ENCODE measurements around the gene NF1. TPM values are rescaled to one million over a fixed set of nuclear protein-coding genes. Genes with fewer than 3 reads are reported as not detected.

NF1 gene
- total RNA-seq, 1 donor from 2014 or later = 53.7 TPM

- H3K4me3 Mint-ChIP-seq (ENCODE audit: unreplicated experiment) = no peak overlapping the region
These were observed 195.0 kb downstream of the NF1 start for GRCh38 chr17:31289790-31290189.

GRCh38 chr17:31291820-31292219 lies 197.0 kb downstream of the NF1 start:
- peaks cover 15% of the 10 kb centered on the region for H3K4me1 Mint-ChIP-seq (ENCODE audit: low read depth, unreplicated experiment)
- H3K27ac Mint-ChIP-seq (ENCODE audit: unreplicated experiment) = no peak overlapping the region
- Histone ChIP-seq H2AFZ (ENCODE audit: low read depth, low read length) (no peak overlapping the region), H3K79me2 (ENCODE audit: insufficient read depth, low read length) (no peaks in the 10 kb centered on the region), H3K27me3 (ENCODE audit: insufficient read depth, low read length) (no peaks in the 10 kb centered on the region), H3K9me3 (ENCODE audit: insufficient read depth, low read depth, low read length) (no peaks in the 10 kb centered on the region), H3K4me2 (ENCODE audit: low read length) (no peak overlapping the region), H3K9ac (ENCODE audit: low read length) (no peak overlapping the region), H3K4me3 (ENCODE audit: insufficient read depth, low read depth, low read length) (no peak overlapping the region), H3K27ac (ENCODE audit: low read depth, low read length) (no peak overlapping the region), H4K20me1 (ENCODE audit: insufficient read depth, low read length) (peaks cover 10% of the 10 kb centered on the region), H3K4me1 (ENCODE audit: insufficient read depth, low read length) (no peaks in the 10 kb centered on the region), H3K36me3 (ENCODE audit: insufficient read depth, low read length) (peaks cover 3% of the 10 kb centered on the region)
- peaks cover 6% of the 10 kb centered on the region for H3K36me3 Mint-ChIP-seq (ENCODE audit: low read depth, unreplicated experiment)
- DNase-seq (ENCODE audit: low read depth) = no peak
- TF ChIP-seq CTCF (IDR thresholded peaks at IDR 0.05; ENCODE audit: insufficient read depth, low read depth, low read length) (no peak), EZH2 (IDR thresholded peaks at IDR 0.05; ENCODE audit: insufficient read depth, low read length) (no peak)
- peak; percentile 45 for FAIRE-seq
- H3K4me3 Mint-ChIP-seq (ENCODE audit: unreplicated experiment) = no peak overlapping the region
- no peaks in the 10 kb centered on the region for H3K27me3 Mint-ChIP-seq (ENCODE audit: low read depth, unreplicated experiment)
- no peaks in the 10 kb centered on the region for H3K9me3 Mint-ChIP-seq (ENCODE audit: unreplicated experiment)

More at GRCh38 chr17:31289790-31290189, 195.0 kb downstream of the NF1 start:
- Mint-ChIP-seq H3K9me3 (ENCODE audit: unreplicated experiment) (no peaks in the 10 kb centered on the region), H3K4me1 (ENCODE audit: low read depth, unreplicated experiment) (peaks cover 11% of the 10 kb centered on the region), H3K27ac (ENCODE audit: unreplicated experiment) (no peak overlapping the region), H3K36me3 (ENCODE audit: low read depth, unreplicated experiment) (peaks cover 5% of the 10 kb centered on the region), H3K27me3 (ENCODE audit: low read depth, unreplicated experiment) (no peaks in the 10 kb centered on the region)
- no peaks in the 10 kb centered on the region for H3K4me1 ChIP-seq (ENCODE audit: insufficient read depth, low read length)
- FAIRE-seq (no peak), DNase-seq (ENCODE audit: low read depth) (no peak)
- no peak overlapping the region for H3K27ac ChIP-seq (ENCODE audit: low read depth, low read length)
- no peaks in the 10 kb centered on the region for H3K27me3 ChIP-seq (ENCODE audit: insufficient read depth, low read length)
- H3K9me3 ChIP-seq (ENCODE audit: insufficient read depth, low read depth, low read length) = no peaks in the 10 kb centered on the region
- H3K9ac ChIP-seq (ENCODE audit: low read length) = no peak overlapping the region
- no peak overlapping the region for H3K4me2 ChIP-seq (ENCODE audit: low read length)
- no peak overlapping the region for H2AFZ ChIP-seq (ENCODE audit: low read depth, low read length)
- no peak overlapping the region for H3K4me3 ChIP-seq (ENCODE audit: insufficient read depth, low read depth, low read length)
- peaks cover under 1% of the 10 kb centered on the region for H4K20me1 ChIP-seq (ENCODE audit: insufficient read depth, low read length)
- TF ChIP-seq EZH2 (IDR thresholded peaks at IDR 0.05; ENCODE audit: insufficient read depth, low read length) = no peak
- no peak for TF ChIP-seq CTCF (IDR thresholded peaks at IDR 0.05; ENCODE audit: insufficient read depth, low read depth, low read length)
- peaks cover 3% of the 10 kb centered on the region for H3K36me3 ChIP-seq (ENCODE audit: insufficient read depth, low read length)
- H3K79me2 ChIP-seq (ENCODE audit: insufficient read depth, low read length) = no peaks in the 10 kb centered on the region

GRCh38 chr17:31293581-31293980 lies 198.8 kb downstream of the NF1 start:
- no peak for TF ChIP-seq CTCF (IDR thresholded peaks at IDR 0.05; ENCODE audit: insufficient read depth, low read depth, low read length)
- no peak for TF ChIP-seq EZH2 (IDR thresholded peaks at IDR 0.05; ENCODE audit: insufficient read depth, low read length)
- H3K4me2 ChIP-seq (ENCODE audit: low read length) = no peak overlapping the region
- H2AFZ ChIP-seq (ENCODE audit: low read depth, low read length) = no peak overlapping the region
- H3K9ac ChIP-seq (ENCODE audit: low read length) = no peak overlapping the region
- peaks cover 6% of the 10 kb centered on the region for H3K36me3 Mint-ChIP-seq (ENCODE audit: low read depth, unreplicated experiment)
- FAIRE-seq (no peak), DNase-seq (ENCODE audit: low read depth) (peak; percentile 42)
- no peak overlapping the region for H3K27ac ChIP-seq (ENCODE audit: low read depth, low read length)
- H3K27me3 ChIP-seq (ENCODE audit: insufficient read depth, low read length) = no peaks in the 10 kb centered on the region
- peaks cover 3% of the 10 kb centered on the region for H3K36me3 ChIP-seq (ENCODE audit: insufficient read depth, low read length)
- no peaks in the 10 kb centered on the region for H3K4me1 ChIP-seq (ENCODE audit: insufficient read depth, low read length)
- H3K9me3 Mint-ChIP-seq (ENCODE audit: unreplicated experiment) = no peaks in the 10 kb centered on the region
- no peak overlapping the region for H3K4me3 Mint-ChIP-seq (ENCODE audit: unreplicated experiment)
- H3K27me3 Mint-ChIP-seq (ENCODE audit: low read depth, unreplicated experiment) = no peaks in the 10 kb centered on the region
- H3K27ac Mint-ChIP-seq (ENCODE audit: unreplicated experiment) = peak overlapping the region; percentile 43
- no peaks in the 10 kb centered on the region for H3K79me2 ChIP-seq (ENCODE audit: insufficient read depth, low read length)
- H4K20me1 ChIP-seq (ENCODE audit: insufficient read depth, low read length) = peaks cover 10% of the 10 kb centered on the region
- no peak overlapping the region for H3K4me3 ChIP-seq (ENCODE audit: insufficient read depth, low read depth, low read length)
- H3K9me3 ChIP-seq (ENCODE audit: insufficient read depth, low read depth, low read length) = no peaks in the 10 kb centered on the region
- peaks cover 15% of the 10 kb centered on the region for H3K4me1 Mint-ChIP-seq (ENCODE audit: low read depth, unreplicated experiment)

Data from astrocyte (in vitro differentiated cells and primary cell).